Fibroblast of pulmonary artery (primary cell): ENCODE data around the gene PPP2R2C.

Experiments
- DNase-seq: peaks from one replicate; pipeline ENCODE4 v3.0.0-alpha.2; 2010; ENCODE audit warnings: low read depth
- H3K4me3 ChIP-seq: replicated peaks from 2 replicates; pipeline ENCODE4 v1.5.1; 2011; ENCODE audit warnings: low read depth, mild to moderate bottlenecking, control low read depth, low read length, moderate library complexity
- CTCF ChIP-seq: IDR thresholded peaks from 2 replicates; pipeline ENCODE4 v1.5.1; 2011; ENCODE audit warnings: mild to moderate bottlenecking, control low read depth, low read length, inconsistent platforms; ENCODE audit errors: missing control alignments

The PPP2R2C gene

GRCh38 chr4:6464842-6465588 is 7.4 kb downstream of the PPP2R2C start:
- no peak for TF ChIP-seq CTCF
- DNase-seq, result no peak
- H3K4me3 ChIP-seq, result no peak overlapping the region

- TF ChIP-seq CTCF, result no peak
- DNase-seq, result no peak
- no peak overlapping the region for H3K4me3 ChIP-seq
Measured at GRCh38 chr4:6463311-6464289, 8.8 kb downstream of the PPP2R2C start.

- no peak for DNase-seq
- no peak for TF ChIP-seq CTCF
- H3K4me3 ChIP-seq, result no peak overlapping the region
Measured at GRCh38 chr4:6461301-6462165, 10.9 kb downstream of the PPP2R2C start.

- TF ChIP-seq CTCF, result no peak
- DNase-seq, result no peak
- no peak overlapping the region for H3K4me3 ChIP-seq
Measured at GRCh38 chr4:6460876-6461275, 11.5 kb downstream of the PPP2R2C start.

- no peak for DNase-seq
- no peak for TF ChIP-seq CTCF
- H3K4me3 ChIP-seq, result no peak overlapping the region
Measured at GRCh38 chr4:6458528-6458927, 13.9 kb downstream of the PPP2R2C start.

GRCh38 chr4:6456450-6456849 is 16.0 kb downstream of the PPP2R2C start:
- no peak for DNase-seq
- no peak for TF ChIP-seq CTCF
- no peak overlapping the region for H3K4me3 ChIP-seq
